ENCODE measurements around the gene NLRX1. TPM values are rescaled to one million over a fixed set of nuclear protein-coding genes. Genes with fewer than 3 reads are reported as not detected.

The NLRX1 gene
- total and polyA plus RNA-seq, 10 of the 15 experiments (the other 5 are each of a cell fraction or from before 2014, with no cell fraction given): 0.85 to 18.5 (median 10.0) TPM

DNA sequence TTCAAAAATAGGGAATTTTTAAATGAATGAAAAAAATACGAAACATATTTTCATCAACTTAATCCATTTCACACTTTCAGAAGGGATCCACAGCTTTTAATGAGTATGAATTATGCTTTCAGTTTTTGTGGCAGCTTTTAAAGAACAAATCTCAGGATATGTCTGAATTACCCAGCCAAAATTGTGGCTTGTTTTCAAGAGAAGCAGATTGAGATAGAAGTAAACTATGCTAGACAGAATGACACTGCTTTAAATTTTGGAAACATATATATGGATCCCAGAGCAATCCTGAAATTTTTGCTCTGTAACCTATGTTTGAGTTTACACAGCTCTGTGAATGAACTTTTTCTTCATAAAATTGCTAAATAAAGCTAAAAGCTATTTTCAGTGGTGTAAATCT, 49.6 kb upstream of the NLRX1 start:
- Histone ChIP-seq H3K9me3 (replicated peaks; ENCODE audit: control insufficient read depth, insufficient read depth, low read length) (no peaks in the 10 kb centered on the region), H3K79me2 (ENCODE audit: control insufficient read depth, insufficient read depth, low read length) (peaks cover 20% of the 10 kb centered on the region), H3K27me3 (replicated peaks in 1 of 2; ENCODE audit: control insufficient read depth in 2 of 2, insufficient read depth in 2 of 2, low read length in 1 of 2) (no peaks in the 10 kb centered on the region), H3K27ac (ENCODE audit: control insufficient read depth, insufficient read depth) (no peak overlapping the region), H3K4me2 (ENCODE audit: control insufficient read depth, insufficient read depth) (no peak overlapping the region), H3K4me3 (no peak overlapping the region), H3K4me1 (ENCODE audit: control insufficient read depth, insufficient read depth, low read length) (peaks cover 13% of the 10 kb centered on the region), H3K36me3 (ENCODE audit: control insufficient read depth in 2 of 2, insufficient read depth in 2 of 2, low read length in 1 of 2) (peaks cover 0 to 4% of the 10 kb centered on the region in 2 experiments; a peak in 3 of 4 replicates), H4K20me1 (ENCODE audit: control insufficient read depth, insufficient read depth) (no peaks in the 10 kb centered on the region), H3K9ac (ENCODE audit: control insufficient read depth, insufficient read depth, low read length) (no peak overlapping the region), H2AFZ (ENCODE audit: control insufficient read depth, low read depth, low read length) (no peak overlapping the region)
- TF ChIP-seq EGR1 (IDR thresholded peaks at IDR 0.05; ENCODE audit: borderline replicate concordance in 1 of 2, low read depth in 2 of 2, low read length in 2 of 2) (no peak), MYB (IDR thresholded peaks at IDR 0.05; ENCODE audit: borderline replicate concordance, low read depth, low read length) (no peak), RELA (IDR thresholded peaks at IDR 0.05; ENCODE audit: borderline replicate concordance, partially characterized antibody) (no peak), MTA3 (IDR thresholded peaks at IDR 0.05; ENCODE audit: borderline replicate concordance, low read length) (no peak), NKRF (conservative IDR thresholded peaks at IDR 0.05) (no peak), NRF1 (conservative IDR thresholded peaks at IDR 0.05; ENCODE audit: low read depth, low read length) (no peak), ATF7 (IDR thresholded peaks at IDR 0.05; ENCODE audit: low read depth) (no peak), SP1 (IDR thresholded peaks at IDR 0.05; ENCODE audit: low read depth, low read length) (no peak), IRF4 (IDR thresholded peaks at IDR 0.05; ENCODE audit: low read depth, low read length) (no peak), EZH2 (IDR thresholded peaks at IDR 0.05; ENCODE audit: borderline replicate concordance, control insufficient read depth, low read depth, low read length) (no peak), RFX5 (IDR thresholded peaks at IDR 0.05; ENCODE audit: low read depth, low read length) (no peak), CEBPB (IDR thresholded peaks at IDR 0.05; ENCODE audit: borderline replicate concordance in 1 of 2, low read depth in 2 of 2, low read length in 2 of 2) (no peak), POLR2A (IDR thresholded peaks at IDR 0.05; ENCODE audit: low read depth, low read length) (no peak), WRNIP1 (IDR thresholded peaks at IDR 0.05; ENCODE audit: borderline replicate concordance, low read depth, low read length) (no peak), YBX1 (IDR thresholded peaks at IDR 0.05) (no peak), PRDM15 (CRISPR knock-in tag; IDR thresholded peaks at IDR 0.05) (no peak)
- TF ChIP-seq, protein P1, sequence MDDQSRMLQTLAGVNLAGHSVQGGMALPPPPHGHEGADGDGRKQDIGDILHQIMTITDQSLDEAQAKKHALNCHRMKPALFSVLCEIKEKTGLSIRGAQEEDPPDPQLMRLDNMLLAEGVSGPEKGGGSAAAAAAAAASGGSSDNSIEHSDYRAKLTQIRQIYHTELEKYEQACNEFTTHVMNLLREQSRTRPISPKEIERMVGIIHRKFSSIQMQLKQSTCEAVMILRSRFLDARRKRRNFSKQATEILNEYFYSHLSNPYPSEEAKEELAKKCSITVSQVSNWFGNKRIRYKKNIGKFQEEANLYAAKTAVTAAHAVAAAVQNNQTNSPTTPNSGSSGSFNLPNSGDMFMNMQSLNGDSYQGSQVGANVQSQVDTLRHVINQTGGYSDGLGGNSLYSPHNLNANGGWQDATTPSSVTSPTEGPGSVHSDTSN (IDR thresholded peaks at IDR 0.05; ENCODE audit: insufficient replicate concordance, low read depth, low read length): no peak
- DNase-seq (ENCODE audit: low read depth, low spot score) (no peak), ATAC-seq (no peak), FAIRE-seq (no peak)
- CTCF ChIA-PET: interaction anchor here (0.7 to 1.2 kb wide), 5 partner anchors 9 to 722 kb away, joined by 3 to 5 read pairs (median 3); partner anchors contain the start of gene C2CD2L
- no TSS peak for BruUV-seq (replicated peaks)
- in situ Hi-C loops (cut with MboI) (no loop called here), intact Hi-C loops (cut with micrococcal nuclease; ENCODE audit: unreplicated experiment) (no loop called here)
- POLR2A ChIA-PET: interaction anchor here (0.6 to 6.9 kb wide), 6 partner anchors 9 to 64 kb away, joined by 3 to 76 read pairs (median 4); partner anchors contain the start of genes C2CD2L and HMBS
- RAD21 ChIA-PET (ENCODE audit: unreplicated experiment): no interaction called here
- SMC1A ChIA-PET (ENCODE audit: uncharacterized antibody, unreplicated experiment): interaction anchor here (5.0 kb wide), 1 partner anchor 10 kb away, joined by 32 read pairs; no protein-coding TSS in a partner anchor
- 100% methylated on average over 1 of the region's 1 CpG for WGBS (ENCODE audit: insufficient coverage, insufficient replicate concordance, low lambda C conversion rate, missing lambda C conversion rate)

Measured in GM12878 (cell line).